ENCODE data around the gene STIL.
"Not testable (repeated sequence)": the region's sequence is repeated elsewhere in the genome, so short reads cannot be mapped to it uniquely, and the experiment has no call there.

The STIL gene

GRCh38 chr1:47313915-47314664 is at the start of gene STIL:
Gene STIL (minus strand): TSS chr1:47314147. CDS start chr1:47310319, 3,828 bp downstream.
- DNase-seq: peak; percentile 100

GRCh38 chr1:47362828-47363227 is 48.9 kb upstream of the STIL start:
- no peak for DNase-seq

- no peak for DNase-seq
Observed at GRCh38 chr1:47361380-47361779, 47.4 kb upstream of the STIL start.

GRCh38 chr1:47351305-47351704 is 37.4 kb upstream of the STIL start:
- DNase-seq: peak; percentile 4

- no peak for DNase-seq
Observed at GRCh38 chr1:47348246-47348645, 34.3 kb upstream of the STIL start.

- DNase-seq: no peak
Observed at GRCh38 chr1:47347735-47348134, 33.8 kb upstream of the STIL start.

- DNase-seq: not testable (repeated sequence)
Observed at GRCh38 chr1:47346979-47347378, 33.0 kb upstream of the STIL start.

GRCh38 chr1:47340227-47340626 is 26.3 kb upstream of the STIL start:
- peak; percentile 2 for DNase-seq

- DNase-seq: no peak
Observed at GRCh38 chr1:47338249-47339077, 24.5 kb upstream of the STIL start.

- DNase-seq: no peak
Observed at GRCh38 chr1:47337350-47337749, 23.4 kb upstream of the STIL start.

- no peak for DNase-seq
Observed at GRCh38 chr1:47334765-47335435, 21.0 kb upstream of the STIL start.

GRCh38 chr1:47333922-47334764 is 20.2 kb upstream of the STIL start:
- peak; percentile 75 for DNase-seq

- DNase-seq: peak; percentile 66
Observed at GRCh38 chr1:47333578-47333921, 19.6 kb upstream of the STIL start, which contains the start of gene CMPK1. Gene CMPK1 (plus strand): TSS chr1:47333790. CDS start chr1:47333946, 156 bp downstream.

- no peak for DNase-seq
Observed at GRCh38 chr1:47332779-47333577, 19.0 kb upstream of the STIL start.

GRCh38 chr1:47331875-47332274 is 17.9 kb upstream of the STIL start:
- no peak for DNase-seq

GRCh38 chr1:47330212-47330611 is 16.3 kb upstream of the STIL start:
- no peak for DNase-seq

GRCh38 chr1:47328992-47329391 is 15.0 kb upstream of the STIL start:
- no peak for DNase-seq

GRCh38 chr1:47326271-47326670 is 12.3 kb upstream of the STIL start:
- DNase-seq: no peak

- DNase-seq: no peak
Observed at GRCh38 chr1:47325528-47325927, 11.6 kb upstream of the STIL start.

- no peak for DNase-seq
Observed at GRCh38 chr1:47324682-47325081, 10.7 kb upstream of the STIL start.

GRCh38 chr1:47323599-47324031 is 9.7 kb upstream of the STIL start:
- DNase-seq: peak; percentile 64

- not testable (repeated sequence) for DNase-seq
Observed at GRCh38 chr1:47319968-47320367, 6.0 kb upstream of the STIL start.
